Kidney capillary endothelial cell (primary cell): ENCODE data around the gene MLLT6.
"Not testable (repeated sequence)": the region's sequence is repeated elsewhere in the genome, so short reads cannot be mapped to it uniquely, and the experiment has no call there.

Source experiments
- DNase-seq: peaks from one replicate; pipeline ENCODE4 v3.0.0-alpha.2; 2018; ENCODE audit warnings: low spot score

MLLT6 gene

DNA sequence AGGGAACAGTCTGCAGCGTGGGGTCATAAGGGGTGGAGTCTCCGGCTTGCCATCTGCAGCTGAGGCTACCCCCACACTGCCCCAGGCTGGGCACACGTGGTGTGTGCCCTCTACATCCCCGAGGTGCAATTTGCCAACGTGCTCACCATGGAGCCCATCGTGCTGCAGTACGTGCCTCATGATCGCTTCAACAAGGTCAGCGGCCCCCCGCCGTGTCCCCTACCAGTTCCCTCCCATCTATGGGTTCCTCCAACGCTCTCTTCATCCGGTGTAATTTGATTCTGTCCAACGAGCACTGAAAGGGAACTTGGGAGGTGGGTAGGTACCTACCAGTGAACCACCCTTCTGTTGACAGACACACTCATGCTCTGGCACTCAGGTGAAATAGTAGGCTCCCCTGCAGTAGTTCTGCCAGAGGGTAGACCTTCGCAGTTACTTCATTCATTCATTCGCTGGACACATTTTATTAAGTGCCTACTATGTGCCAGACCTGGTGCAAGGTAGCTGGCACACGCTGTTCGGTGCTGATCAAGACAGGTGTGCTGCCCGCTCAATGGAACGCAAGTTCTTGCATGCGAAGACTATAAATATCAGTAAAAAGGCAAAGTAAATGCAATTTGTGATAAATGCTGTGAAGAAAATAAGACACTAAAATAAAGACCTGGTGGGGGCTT is 2.7 kb downstream of the MLLT6 start:
- DNase-seq = no peak

DNA sequence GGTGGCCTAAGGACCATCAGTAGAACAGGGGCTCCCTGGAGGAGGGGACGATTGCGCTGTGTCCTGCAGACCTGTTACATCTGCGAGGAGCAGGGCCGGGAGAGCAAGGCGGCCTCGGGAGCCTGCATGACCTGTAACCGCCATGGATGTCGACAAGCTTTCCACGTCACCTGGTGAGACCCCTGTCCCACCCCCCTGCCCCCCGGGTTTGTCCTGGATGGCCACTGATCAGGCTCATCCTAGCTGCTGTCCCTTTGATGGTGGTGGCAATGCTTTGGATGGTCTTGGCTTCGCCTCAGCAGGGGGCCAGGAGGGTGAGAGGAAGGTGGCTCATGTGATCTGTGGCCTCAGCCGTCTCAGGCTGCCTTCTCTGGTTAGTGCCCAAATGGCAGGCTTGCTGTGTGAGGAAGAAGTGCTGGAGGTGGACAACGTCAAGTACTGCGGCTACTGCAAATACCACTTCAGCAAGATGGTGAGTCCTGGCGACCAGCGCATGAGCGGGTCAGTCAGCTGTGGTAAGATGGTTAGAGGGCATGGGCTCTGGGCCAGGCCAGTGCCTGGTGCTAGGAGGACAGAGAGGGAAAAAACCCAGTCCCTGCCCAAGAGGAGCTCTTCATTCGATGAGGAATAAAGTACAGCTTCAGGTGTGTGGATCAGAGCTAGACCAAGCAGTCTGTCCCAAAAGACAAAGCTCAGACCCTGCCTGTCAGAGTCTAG is 4.2 kb downstream of the MLLT6 start:
- no peak for DNase-seq

DNA sequence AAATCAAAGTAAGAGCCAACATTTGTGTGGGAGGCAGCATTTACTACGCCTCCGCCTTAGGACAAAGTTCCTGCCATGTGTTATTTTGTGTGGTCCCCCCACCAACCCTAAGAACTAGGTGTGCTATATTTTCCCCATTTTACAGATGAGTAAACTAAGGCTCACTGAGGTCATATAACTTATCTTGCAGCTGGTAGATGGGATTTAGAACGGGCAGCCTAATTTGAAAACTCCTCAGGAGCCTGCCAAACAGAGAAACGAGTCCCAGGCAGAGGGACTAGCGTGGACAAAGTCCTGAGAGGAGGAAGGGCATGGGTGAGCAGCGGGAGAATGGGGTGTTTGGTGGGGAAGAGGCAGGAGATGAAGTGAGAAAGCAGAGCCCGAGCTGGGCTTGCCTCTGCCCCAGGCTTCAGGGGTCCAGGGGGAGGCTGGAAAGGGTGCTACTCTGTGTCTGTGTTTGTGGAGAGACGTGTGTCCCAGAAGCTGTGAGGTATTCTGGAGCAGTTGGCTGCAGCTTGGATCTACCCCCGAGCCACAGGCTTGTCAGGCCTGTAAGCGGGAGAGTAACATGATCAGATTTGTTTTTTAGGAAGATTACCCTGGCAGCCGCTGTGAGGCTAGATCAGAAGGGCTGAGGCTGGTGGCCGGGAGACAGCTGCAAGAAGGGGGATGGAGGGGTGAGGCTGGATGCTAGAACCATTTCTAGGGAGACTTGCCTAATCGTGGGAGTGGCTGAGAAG is 5.0 kb downstream of the MLLT6 start:
- no peak for DNase-seq

DNA sequence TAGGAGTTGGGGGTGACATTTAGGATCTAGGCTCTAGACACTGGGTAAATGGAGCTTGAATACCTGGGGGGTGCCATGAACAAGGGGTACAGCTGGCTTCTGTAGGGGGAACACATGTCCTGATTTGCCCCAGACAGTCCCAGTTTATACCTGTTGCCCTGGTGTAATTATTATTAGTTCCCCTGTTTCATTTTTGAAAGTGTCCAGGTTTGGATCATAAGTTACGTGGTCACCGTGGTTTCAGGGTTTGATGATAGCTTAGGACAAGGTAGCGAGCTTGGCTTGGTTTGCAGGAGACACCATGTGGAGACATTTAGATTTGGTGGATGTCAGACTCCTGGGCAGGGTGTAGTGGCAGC is 5.5 kb downstream of the MLLT6 start:
- no peak for DNase-seq

DNA sequence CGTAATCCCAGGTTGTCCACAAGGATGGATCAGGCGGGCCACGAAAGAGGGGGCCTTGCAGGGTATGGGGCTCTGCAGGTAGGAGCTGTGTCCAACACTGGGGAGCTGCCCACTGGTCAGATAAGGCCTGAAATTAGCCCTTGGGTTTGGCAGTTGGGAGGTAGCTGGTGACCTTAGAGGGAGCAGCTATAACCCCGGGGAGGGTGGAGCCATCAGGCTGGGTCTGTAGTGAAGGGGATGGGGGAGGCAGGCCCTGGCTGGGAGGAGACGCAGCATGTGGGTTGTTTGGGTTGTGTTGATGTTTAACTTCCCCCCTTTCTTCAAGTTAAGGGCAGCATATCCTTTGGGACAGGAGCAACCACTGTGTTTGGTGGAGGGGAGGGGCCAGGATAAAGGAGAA is 5.9 kb downstream of the MLLT6 start:
- DNase-seq = no peak

DNA sequence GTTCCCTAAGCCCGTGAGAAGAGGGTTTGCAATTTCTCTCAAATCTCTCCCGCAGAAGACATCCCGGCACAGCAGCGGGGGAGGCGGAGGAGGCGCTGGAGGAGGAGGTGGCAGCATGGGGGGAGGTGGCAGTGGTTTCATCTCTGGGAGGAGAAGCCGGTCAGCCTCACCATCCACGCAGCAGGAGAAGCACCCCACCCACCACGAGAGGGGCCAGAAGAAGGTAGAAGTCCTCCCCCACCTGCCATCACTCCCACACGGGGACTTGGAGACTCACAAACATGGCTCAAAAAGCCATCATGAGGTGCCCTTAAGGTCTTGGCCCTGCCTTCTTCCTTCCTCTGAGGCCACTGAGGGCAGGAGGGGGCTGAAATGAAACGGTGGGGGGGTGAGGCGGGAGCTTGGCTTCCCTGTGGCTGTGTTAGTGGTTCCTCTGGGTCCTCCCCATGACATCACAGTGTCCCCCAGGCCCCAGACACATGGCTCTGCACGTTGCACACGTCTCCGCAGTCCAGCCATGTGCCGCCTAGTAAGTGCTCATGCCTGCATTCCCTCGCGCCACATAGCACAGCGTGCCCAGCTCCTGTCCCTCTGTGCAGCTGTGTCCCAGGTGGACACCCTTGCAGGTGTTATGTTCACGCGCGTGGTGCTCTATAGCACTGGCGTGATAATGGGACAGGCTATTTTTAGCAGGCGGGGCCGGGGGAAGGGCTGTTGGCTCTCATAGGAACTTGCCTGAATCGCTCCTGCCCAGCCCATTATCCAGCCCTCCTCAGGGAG is 6.9 kb downstream of the MLLT6 start:
- DNase-seq = no peak

DNA sequence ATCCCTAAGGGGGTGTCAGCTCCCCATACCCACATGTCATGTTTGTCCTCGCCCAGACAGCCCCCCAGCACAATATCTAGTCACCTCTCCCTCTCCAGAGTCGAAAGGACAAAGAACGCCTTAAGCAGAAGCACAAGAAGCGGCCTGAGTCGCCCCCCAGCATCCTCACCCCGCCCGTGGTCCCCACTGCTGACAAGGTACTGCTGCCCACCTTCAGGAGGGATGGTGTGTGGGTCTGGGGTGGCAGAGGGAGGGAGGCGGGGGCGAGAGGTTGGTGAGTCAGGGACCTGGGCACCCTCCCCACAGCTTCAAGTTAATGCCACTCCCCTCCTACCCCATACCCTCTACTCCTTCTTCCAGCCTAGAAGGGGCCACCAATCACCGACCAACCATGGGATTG is 7.5 kb downstream of the MLLT6 start:
- DNase-seq = no peak

DNA sequence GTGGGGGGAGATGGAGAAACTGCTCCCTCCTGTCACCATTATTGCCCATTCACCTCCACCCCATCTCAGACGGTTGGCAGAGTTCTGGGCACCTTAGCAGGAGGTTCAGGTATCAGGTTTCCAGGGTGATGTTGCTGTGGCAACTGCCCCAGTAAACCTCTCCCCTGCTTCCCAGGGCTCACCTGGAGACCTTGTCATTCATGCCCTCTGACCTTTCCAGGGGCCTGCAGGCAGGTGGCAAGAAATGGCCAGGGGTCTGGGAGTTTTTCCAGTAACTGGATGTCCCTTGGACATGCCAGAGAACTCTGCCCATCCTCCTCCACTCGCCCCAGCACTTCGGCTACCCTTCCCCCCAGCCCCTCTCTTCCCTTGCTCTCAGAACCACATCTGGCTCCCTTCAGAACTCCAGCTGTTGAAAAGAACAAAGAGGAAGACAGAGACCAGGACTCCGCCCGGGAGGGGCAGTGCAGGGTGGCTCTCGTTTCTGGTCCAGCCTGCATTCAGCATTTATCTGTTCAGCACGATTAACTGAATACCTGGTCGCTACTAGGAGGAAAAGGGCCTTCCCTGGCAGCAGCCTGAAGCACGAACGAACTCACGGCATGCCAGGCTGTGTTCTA is 8.5 kb downstream of the MLLT6 start:
- DNase-seq = no peak

DNA sequence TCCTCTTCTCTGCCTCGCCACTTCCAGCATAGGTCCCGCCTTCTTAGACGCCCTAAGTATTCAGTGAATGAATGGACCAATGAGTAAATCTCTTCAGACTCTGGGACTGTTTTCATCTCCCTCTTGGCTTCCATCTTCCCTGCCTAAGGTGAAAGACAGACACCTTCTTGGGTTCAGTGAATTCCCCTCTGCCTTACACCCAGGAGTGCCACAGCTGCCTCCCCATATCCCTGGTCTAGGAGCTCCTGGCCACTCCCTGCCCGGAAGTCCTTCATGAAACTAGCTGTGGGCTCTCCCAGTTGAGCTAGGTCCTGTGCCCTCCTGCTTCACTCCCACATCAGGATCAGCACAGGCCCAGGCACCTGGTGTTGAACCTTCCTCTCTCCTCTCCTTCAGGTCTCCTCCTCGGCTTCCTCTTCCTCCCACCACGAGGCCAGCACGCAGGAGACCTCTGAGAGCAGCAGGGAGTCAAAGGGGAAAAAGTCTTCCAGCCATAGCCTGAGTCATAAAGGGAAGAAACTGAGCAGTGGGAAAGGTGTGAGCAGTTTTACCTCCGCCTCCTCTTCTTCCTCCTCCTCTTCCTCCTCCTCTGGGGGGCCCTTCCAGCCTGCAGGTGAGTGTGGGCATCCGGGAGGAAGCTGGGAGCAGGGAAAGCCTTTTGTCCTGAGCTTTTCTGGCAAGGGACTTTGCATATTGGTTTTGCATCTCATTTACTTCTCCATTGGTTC is 10.3 kb downstream of the MLLT6 start:
- DNase-seq = no peak

DNA sequence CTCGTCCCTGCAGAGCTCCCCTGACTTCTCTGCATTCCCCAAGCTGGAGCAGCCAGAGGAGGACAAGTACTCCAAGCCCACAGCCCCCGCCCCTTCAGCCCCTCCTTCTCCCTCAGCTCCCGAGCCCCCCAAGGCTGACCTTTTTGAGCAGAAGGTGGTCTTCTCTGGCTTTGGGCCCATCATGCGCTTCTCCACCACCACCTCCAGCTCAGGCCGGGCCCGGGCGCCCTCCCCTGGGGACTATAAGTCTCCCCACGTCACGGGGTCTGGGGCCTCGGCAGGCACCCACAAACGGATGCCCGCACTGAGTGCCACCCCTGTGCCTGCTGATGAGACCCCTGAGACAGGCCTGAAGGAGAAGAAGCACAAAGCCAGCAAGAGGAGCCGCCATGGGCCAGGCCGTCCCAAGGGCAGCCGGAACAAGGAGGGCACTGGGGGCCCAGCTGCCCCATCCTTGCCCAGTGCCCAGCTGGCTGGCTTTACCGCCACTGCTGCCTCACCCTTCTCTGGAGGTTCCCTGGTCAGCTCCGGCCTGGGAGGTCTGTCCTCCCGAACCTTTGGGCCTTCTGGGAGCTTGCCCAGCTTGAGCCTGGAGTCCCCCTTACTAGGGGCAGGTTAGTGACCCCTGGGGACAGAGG is 11.4 kb downstream of the MLLT6 start:
- DNase-seq = no peak

DNA sequence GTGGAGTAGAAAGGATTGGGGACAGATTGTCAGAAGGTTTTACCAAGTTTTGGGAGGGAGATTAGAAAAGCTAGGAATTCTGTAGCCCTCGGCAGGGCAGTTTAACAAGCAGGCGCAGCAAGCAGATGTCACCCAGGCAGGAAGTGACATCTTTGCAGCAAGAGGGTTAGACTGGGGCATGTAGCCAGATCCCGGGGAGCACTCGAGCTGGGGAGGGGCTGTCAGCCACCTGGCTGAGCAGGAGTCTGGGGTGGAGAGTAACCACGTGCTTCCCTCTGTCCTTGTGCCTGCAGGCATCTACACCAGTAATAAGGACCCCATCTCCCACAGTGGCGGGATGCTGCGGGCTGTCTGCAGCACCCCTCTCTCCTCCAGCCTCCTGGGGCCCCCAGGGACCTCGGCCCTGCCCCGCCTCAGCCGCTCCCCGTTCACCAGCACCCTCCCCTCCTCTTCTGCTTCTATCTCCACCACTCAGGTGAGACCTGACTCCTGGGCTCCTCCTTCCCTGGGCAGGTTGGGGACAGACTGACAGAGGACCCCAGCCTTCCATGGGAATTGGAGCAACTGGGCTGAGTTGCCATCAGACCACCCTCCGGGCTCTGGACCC is 12.2 kb downstream of the MLLT6 start:
- no peak for DNase-seq

DNA sequence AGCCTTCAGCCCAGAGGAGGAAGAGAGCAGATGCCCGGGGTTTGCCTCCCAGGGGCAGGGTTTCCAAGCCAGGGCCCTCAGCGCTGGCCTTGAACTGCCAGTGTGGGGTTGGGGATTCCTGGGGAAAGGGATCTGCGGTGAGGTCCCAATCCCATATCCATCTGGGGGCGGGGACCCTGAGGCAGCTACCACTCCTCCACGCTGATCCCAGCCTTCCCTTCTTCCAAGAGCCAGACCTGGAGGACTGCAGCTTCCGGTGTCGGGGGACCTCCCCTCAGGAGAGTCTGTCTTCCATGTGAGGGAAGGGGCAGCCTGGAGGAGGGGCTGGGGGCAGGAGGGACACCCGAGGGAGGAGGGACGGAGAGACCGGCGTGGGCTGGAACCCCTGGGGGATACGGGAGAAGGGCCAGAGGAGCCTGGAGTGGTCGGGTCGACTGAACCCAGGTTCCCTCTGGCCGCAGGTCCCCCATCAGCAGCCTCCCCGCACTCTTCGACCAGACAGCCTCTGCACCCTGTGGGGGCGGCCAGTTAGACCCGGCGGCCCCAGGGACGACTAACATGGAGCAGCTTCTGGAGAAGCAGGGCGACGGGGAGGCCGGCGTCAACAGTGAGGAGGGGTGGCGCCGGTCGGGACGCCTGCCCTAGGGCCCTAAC is 14.3 kb downstream of the MLLT6 start:
- DNase-seq = no peak

DNA sequence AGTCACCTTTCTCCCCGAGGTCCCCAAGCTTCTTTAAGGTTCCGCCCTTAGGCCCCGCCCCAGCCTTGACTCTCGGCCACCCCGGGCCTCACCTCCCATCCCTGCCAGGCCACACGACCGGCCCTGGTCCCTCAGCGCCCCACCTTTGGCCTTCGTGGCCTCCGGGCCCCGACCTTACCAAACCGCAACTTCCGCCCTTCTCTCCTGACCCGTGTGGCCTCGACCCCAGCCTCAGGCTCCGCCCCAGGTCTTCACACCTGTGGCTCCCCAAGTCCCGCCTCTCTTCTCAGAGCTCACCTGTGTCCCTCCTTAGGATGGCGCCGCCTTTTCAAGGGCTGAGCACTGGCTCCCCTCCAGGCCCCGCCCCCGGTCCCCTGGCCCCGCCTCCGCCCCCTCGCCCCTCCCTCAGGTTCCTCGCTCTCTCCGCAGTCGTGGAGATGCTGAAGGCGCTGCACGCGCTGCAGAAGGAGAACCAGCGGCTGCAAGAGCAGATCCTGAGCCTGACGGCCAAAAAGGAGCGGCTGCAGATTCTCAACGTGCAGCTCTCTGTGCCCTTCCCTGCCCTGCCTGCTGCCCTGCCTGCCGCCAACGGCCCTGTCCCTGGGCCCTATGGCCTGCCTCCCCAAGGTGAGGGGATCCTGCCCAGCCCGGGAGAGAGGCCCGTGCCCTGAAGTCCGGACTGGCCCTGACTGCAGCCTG is 15.0 kb downstream of the MLLT6 start:
- no peak for DNase-seq

DNA sequence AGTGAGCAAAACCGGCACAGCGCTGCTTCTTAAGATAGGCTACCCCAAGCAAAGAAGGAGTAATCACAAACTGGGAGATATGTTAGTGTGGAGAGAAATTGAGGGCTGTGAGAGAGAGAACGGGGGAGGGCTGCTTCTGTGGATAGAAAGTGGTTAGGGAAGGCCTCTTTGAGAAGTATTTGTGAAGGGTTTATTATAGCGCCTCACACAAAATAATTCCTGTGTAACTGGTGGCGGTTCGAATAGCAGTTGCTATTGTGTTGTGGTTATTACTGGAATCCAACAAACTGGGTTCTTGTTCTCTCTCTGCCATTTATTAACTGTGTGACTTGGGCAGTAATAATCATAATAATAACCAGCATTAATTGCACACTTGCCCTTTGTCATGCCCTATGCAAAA is 15.9 kb downstream of the MLLT6 start:
- no peak for DNase-seq

DNA sequence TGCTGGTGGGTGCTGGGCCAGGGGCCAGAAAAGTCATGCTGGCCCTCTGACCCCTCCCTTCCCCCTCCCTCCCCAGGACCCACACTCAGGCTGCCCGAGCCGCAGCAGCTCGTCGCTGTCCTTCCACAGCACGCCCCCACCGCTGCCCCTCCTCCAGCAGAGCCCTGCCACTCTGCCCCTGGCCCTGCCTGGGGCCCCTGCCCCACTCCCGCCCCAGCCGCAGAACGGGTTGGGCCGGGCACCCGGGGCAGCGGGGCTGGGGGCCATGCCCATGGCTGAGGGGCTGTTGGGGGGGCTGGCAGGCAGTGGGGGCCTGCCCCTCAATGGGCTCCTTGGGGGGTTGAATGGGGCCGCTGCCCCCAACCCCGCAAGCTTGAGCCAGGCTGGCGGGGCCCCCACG is 16.7 kb downstream of the MLLT6 start:
- DNase-seq = no peak

DNA sequence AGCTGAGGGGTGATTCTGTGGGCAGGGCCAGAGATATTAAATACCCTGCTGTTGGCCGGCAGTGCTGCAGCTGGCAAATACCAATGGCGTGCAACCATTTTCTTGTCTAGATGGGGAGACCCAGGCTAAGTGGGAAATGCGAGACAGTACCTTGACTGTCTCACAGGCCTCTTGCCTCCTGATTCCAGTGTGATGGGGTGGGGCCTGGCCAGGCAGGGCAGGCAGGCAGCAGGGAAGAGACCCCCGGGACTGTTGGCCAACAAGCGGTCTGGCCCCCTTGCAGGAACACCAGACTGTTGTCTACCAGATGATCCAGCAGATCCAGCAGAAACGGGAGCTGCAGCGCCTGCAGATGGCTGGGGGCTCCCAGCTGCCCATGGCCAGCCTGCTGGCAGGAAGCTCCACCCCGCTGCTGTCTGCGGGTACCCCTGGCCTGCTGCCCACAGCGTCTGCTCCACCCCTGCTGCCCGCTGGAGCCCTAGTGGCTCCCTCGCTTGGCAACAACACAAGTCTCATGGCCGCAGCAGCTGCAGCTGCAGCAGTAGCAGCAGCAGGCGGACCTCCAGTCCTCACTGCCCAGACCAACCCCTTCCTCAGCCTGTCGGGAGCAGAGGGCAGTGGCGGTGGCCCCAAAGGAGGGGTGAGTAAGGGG is 19.4 kb downstream of the MLLT6 start:
- no peak for DNase-seq

DNA sequence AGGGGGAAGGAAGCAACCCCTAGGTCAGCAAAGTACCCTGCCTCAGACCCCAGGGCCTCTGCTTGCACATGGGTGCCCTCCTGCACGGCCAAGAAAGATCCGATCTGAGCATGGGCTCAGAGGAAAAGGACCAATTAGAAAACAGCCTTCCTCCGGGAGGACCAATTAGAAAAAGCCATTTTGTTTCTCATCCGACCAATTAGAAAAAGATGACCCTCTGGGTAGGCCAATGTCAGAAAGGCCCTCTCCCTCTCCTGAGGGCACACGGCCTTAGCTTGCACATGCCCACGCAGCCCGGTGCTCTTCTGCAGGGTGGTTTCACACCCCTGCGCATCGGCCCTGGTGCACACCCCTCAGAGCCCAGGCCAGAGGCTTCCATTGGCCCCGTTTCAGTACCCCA is 20.0 kb downstream of the MLLT6 start:
- no peak for DNase-seq

DNA sequence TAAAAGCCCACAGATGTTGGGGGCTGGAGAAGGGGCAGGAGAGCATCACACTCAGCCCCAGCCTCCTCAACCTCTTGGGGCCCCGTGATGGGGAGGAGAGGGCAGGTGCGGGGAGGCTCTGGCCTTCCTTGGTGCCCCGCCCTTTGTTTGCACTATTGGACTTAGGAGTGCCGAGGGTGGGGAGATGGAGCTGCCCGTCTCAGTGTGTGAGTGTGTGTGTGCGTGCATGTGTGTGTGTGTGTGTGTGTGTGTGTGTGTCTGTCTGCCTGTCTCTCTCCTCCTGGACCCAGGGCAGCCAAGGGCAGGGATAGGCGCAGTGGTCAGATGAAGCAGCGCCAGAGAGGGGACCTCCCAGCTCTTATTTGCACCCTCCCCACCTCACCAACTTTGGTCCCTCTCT is 21.1 kb downstream of the MLLT6 start:
- not testable (repeated sequence) for DNase-seq

DNA sequence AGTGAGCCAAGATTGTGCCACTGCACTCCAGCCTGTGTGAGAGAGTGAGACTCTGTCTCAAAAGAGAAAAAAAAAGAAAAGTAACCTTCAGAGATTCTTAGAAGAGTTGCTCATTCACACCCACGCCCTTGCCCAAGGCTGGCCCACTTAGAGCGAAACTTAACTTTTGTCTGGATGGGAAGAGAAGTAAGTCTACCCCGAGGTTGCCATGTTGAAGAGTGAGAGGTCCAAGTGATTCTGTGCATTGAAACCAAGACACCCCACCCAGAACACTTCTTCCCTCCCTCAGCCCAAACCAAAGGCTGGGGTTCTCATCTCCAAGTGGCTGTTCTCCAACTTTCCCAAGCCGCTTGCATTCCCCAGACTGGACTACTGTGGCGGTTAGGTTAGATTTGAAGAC is 22.7 kb downstream of the MLLT6 start:
- no peak for DNase-seq
